ENCODE measurements around the gene NUP85. TPM values are rescaled to one million over a fixed set of nuclear protein-coding genes. Genes with fewer than 3 reads are reported as not detected.
"Not testable (repeated sequence)": the region's sequence is repeated elsewhere in the genome, so short reads cannot be mapped to it uniquely, and the experiment has no call there.

NUP85 gene
- total RNA-seq, 2 experiments from 2014 or later: 140 to 172 TPM

DNA sequence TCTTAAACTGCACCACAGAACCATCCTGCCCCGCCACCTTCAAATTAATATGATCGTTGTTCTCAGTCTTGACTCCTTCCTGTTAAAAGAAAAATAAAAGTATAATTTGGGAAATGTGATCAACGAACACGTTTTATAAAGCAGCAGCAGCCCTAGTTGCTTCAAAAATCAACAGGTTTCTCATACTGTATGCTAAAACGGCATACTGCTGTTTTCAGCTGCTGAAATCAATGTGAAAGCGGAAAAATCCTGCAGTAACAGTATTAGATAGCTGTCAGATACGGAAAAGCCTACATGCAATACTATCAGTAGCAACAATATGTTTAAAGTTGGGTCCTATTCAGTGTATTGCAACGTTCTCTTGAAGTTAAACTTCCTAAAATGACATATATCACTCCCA, 24.4 kb upstream of the NUP85 start:
- Mint-ChIP-seq H3K27me3 (no peaks in the 10 kb centered on the region), H3K27ac (peak overlapping the region; percentile 99), H3K9me3 (no peaks in the 10 kb centered on the region), H3K36me3 (ENCODE audit: low read depth) (peaks cover 41% of the 10 kb centered on the region), H3K4me3 (peak overlapping the region; percentile 84), H3K4me1 (peaks cover 48% of the 10 kb centered on the region)
- ChIA-PET POLR2A (interaction anchor here (0.6 kb wide), 1 partner anchor 226 kb away, joined by 3 read pairs; no protein-coding TSS in a partner anchor), CTCF (interaction anchor here (0.5 to 2.0 kb wide), 6 partner anchors 10 to 390 kb away, joined by 3 to 8 read pairs (median 3); no protein-coding TSS in a partner anchor)
- no peak for DNase-seq

DNA sequence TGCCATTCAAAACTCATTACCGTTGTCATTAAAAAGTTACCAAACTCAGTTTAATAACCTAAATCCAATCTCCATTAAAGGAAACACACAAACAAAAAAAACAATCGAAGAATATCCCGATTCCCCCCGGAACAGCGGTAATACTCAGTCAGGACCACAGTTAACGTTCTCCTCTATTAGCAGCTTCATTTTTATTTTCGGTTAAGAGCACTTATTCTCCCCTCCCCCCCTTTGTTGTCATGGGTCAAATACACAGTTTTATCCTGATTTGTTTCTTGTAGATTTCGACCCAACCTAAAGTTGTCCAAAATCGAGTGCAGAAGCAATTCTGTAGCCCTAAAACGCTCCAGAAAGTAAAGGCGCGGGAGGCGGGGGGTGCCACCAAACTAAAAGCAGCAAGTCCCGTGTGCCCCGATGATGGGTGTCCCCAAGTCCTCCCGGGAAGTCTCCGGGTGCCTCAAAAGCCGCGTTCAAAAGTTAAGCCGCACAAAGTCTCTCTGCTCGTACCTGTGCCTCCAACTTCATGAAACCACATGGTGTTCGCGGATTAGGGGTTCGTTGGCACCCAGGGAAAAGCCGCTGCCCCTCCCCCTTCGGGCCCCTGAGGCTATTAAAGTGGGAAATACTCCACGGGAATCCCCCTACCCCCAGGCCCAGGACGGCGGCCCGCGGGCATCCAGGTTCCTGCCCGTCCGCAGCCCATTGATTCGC, 23.7 kb upstream of the NUP85 start:
- CTCF ChIA-PET: interaction anchor here (0.9 to 2.0 kb wide), 2 partner anchors 10 to 68 kb away, joined by 3 to 6 read pairs; no protein-coding TSS in a partner anchor
- Mint-ChIP-seq H3K9me3 (no peaks in the 10 kb centered on the region), H3K27me3 (no peaks in the 10 kb centered on the region), H3K27ac (peak overlapping the region; percentile 99), H3K36me3 (ENCODE audit: low read depth) (peaks cover 37% of the 10 kb centered on the region), H3K4me1 (peaks cover 45% of the 10 kb centered on the region), H3K4me3 (peak overlapping the region; percentile 84)
- DNase-seq: peak; percentile 51
- POLR2A ChIA-PET: no interaction called here

DNA sequence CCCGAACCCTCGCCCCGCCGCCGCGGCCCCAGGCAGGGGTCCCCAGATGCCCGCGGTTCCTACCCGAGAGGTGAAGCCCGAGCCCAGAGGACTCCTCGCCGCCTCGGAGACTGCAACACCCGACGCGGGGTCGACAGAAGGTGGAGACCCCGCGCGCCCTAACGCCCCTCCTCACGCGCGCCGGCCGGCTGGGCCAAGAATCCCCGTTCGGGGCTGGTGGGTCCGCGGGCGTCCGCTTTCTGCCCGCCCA, 23.2 kb upstream of the NUP85 start:
- ChIA-PET POLR2A (no interaction called here), CTCF (interaction anchor here (1.2 to 1.4 kb wide), 2 partner anchors 64 to 68 kb away, joined by 3 to 5 read pairs; no protein-coding TSS in a partner anchor)
- no peaks in the 10 kb centered on the region for H3K27me3 Mint-ChIP-seq
- peak overlapping the region; percentile 84 for H3K4me3 Mint-ChIP-seq
- H3K36me3 Mint-ChIP-seq (ENCODE audit: low read depth): peaks cover 36% of the 10 kb centered on the region
- peak overlapping the region; percentile 99 for H3K27ac Mint-ChIP-seq
- no peak for DNase-seq
- no peaks in the 10 kb centered on the region for H3K9me3 Mint-ChIP-seq
- H3K4me1 Mint-ChIP-seq: peaks cover 43% of the 10 kb centered on the region

DNA sequence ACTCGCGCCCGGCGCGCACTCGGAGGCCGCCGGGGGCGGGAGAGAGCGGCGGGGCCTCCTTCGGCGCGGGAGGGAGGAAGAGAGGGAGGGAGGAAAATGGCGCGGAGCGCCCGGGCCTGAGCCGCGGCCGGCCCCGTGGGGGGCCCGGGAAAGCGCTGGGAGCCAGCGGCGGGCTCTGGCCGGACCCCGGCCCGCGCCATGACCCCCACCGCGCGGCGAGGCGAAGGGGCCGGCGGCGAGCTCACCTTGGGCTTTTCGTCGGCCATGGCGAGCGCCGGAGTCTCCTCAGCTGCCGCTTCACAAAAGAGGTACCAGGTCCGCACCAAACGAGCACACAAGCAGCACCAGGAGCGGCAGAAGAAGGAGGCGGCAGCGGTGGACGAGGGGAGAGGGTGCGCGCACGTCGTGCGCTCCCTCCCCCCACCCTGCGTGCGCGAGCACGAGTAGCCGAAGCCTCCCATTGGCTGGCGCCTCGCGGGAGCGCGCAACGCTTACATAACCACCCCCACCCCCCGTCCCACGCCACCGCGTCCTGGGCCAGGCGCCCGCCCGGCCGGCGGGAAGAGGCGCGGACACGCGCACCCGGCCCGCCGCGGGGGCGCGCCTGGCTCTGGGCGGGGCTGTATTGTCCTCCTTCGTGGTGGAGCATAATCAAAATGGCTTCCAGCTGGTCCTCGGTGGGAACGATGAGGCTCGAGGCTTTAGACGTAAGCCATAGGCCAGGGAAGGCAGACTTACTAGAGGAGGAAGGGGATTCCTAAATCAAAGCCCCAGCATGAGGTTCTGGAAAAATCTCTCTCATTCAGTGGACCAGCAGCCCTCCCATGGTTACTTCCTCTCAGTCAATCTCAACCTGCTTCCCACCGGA, 22.7 kb upstream of the NUP85 start, which contains the start of gene SUMO2:
TSS of gene SUMO2 (minus strand) at position 391 of the 868 bp plus-strand sequence. CDS start at position 266, 125 bp downstream.
- POLR2A ChIA-PET: no interaction called here

DNA sequence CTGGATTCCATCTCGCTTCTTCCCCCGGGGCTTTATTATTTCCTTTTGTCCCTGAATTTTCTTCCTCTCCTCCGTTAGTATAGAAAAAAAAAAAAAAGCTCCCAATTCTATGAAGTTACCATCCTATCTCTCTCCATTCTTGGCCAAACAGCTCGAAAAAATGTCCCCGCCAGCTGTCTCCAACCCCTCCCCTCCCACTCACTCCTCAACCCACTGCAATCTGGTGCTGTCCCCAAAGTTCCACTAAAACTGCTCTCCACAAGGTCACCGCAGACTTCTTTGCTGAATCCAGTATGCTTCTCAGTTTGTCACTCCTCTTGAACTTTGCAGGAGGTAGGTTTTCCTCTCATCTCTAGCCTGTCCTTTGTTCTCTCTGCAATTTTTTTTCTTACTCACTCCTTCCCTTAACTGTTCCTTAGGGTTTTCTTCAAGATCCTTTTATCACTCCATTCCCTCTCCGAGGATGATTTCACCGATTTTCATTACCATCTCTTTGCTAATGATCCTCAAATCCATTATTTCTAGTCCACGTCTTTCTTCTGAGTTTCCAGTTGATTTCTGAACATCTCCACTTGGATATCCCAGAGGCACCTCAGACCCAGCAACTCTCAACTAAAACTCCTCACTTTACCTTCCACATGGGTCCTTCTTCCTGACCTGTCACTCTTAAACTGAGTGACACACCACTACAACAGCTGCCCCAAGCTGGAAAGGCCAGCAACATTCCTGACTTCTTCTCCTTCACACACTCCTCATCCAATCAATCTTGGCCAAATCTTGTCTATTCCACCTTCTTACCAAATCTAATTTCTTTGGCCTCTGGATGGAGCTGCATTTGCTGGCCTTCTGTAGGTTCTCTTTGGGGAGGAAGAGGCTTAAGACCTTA, 21.2 kb upstream of the NUP85 start:
- ChIA-PET POLR2A (no interaction called here), CTCF (interaction anchor here (0.7 to 2.0 kb wide), 6 partner anchors 17 to 86 kb away, joined by 3 to 14 read pairs (median 4); partner anchors contain the start of gene MIF4GD)
- H3K9me3 Mint-ChIP-seq: no peaks in the 10 kb centered on the region
- H3K36me3 Mint-ChIP-seq (ENCODE audit: low read depth): peaks cover 28% of the 10 kb centered on the region
- no peaks in the 10 kb centered on the region for H3K27me3 Mint-ChIP-seq
- peak overlapping the region; percentile 99 for H3K27ac Mint-ChIP-seq
- peaks cover 38% of the 10 kb centered on the region for H3K4me1 Mint-ChIP-seq
- DNase-seq: no peak
- peak overlapping the region; percentile 78 for H3K4me3 Mint-ChIP-seq

More for the DNA sequence above, 22.7 kb upstream of the NUP85 start, which contains the start of gene SUMO2:
- CTCF ChIA-PET: interaction anchor here (0.6 to 2.0 kb wide), 8 partner anchors 11 to 310 kb away, joined by 3 to 14 read pairs (median 4); partner anchors contain the start of genes FDXR and MIF4GD
- no peaks in the 10 kb centered on the region for H3K9me3 Mint-ChIP-seq
- peaks cover 43% of the 10 kb centered on the region for H3K4me1 Mint-ChIP-seq
- DNase-seq: peak; percentile 93
- peaks cover 36% of the 10 kb centered on the region for H3K36me3 Mint-ChIP-seq (ENCODE audit: low read depth)
- H3K27me3 Mint-ChIP-seq: no peaks in the 10 kb centered on the region
- peak within 1 kb of the TSS; percentile 99 for H3K27ac Mint-ChIP-seq
- H3K4me3 Mint-ChIP-seq: peak within 1 kb of the TSS; percentile 84

DNA sequence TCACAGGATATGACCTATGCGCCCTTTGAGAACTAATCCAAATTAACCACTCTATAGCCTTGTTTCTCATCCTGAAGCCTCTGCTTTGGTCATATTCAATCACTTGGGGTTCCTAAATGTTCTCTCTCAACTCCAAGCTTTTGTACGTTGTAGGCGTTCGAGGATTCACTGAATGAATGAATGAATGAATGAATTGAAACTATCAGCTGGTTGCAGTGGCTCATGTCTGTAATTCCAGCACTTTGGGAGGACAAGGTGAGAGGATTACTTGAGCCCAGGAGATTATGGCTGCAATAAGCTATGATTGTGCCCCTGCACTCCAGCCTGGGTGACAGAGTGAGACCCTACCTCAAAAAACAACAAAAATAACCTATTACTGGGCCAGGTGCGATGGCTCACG, 16.9 kb upstream of the NUP85 start:
- POLR2A ChIA-PET: no interaction called here
- H3K27me3 Mint-ChIP-seq: no peaks in the 10 kb centered on the region
- peaks cover 25% of the 10 kb centered on the region for H3K4me1 Mint-ChIP-seq
- CTCF ChIA-PET: interaction anchor here (0.9 to 6.4 kb wide), 4 partner anchors 14 to 227 kb away, joined by 3 to 47 read pairs (median 5); no protein-coding TSS in a partner anchor
- no peak overlapping the region for H3K4me3 Mint-ChIP-seq
- no peaks in the 10 kb centered on the region for H3K9me3 Mint-ChIP-seq
- DNase-seq: no peak
- H3K36me3 Mint-ChIP-seq (ENCODE audit: low read depth): peaks cover 4% of the 10 kb centered on the region
- H3K27ac Mint-ChIP-seq: peak overlapping the region; percentile 95

DNA sequence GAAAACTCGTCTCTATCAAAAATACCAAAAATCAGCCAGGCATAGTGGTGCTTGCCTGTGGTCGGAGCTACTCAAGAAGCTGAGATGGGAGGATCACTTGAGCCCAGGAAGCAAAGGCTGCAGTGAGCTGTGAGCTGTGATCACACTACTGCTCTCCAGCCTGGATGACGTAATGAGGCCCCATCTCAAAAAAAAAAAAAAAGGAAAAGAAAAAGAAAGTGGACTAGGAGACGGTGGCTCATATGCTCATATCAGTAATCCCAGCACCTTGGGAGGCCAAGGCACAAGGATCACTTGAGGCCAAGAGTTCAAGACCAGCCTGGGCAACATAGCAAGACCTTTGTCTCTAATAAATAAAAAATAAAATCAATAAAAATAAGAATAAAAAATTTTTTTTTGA, 13.9 kb upstream of the NUP85 start:
- CTCF ChIA-PET: interaction anchor here (2.1 to 6.4 kb wide), 2 partner anchors 11 to 77 kb away, joined by 7 to 47 read pairs; no protein-coding TSS in a partner anchor

DNA sequence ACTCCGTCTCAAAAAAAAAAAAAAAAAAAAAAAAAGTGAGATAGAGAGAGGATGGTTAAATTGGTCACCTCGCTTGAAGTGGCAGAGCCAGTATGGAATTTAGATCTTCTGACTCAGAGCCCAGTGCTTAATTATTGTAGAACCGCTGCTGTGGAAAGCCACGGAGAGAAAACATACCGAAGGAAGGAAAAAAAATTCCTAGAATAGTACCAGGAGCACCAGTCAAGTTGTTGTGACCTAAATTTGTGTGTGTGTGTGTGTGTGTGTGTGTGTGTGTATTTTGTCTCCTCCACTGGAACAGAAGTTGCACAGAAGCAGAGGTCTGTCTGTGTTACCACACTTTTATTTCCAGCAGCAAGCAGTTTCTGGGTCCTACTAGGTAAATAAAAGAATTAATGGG, 10.6 kb upstream of the NUP85 start:
- no peak for DNase-seq
- no peaks in the 10 kb centered on the region for H3K36me3 Mint-ChIP-seq (ENCODE audit: low read depth)
- H3K27me3 Mint-ChIP-seq: no peaks in the 10 kb centered on the region
- H3K9me3 Mint-ChIP-seq: no peaks in the 10 kb centered on the region
- ChIA-PET CTCF (no interaction called here), POLR2A (no interaction called here)
- H3K4me3 Mint-ChIP-seq: no peak overlapping the region
- H3K4me1 Mint-ChIP-seq: peaks cover under 1% of the 10 kb centered on the region
- no peak overlapping the region for H3K27ac Mint-ChIP-seq

More for the DNA sequence above, 13.9 kb upstream of the NUP85 start:
- POLR2A ChIA-PET: interaction anchor here (0.7 kb wide), 1 partner anchor 86 kb away, joined by 3 read pairs; no protein-coding TSS in a partner anchor
- Mint-ChIP-seq H3K27me3 (no peaks in the 10 kb centered on the region), H3K4me3 (no peak overlapping the region), H3K27ac (no peak overlapping the region), H3K36me3 (ENCODE audit: low read depth) (no peaks in the 10 kb centered on the region), H3K4me1 (peaks cover 14% of the 10 kb centered on the region), H3K9me3 (no peaks in the 10 kb centered on the region)
- DNase-seq: no peak

DNA sequence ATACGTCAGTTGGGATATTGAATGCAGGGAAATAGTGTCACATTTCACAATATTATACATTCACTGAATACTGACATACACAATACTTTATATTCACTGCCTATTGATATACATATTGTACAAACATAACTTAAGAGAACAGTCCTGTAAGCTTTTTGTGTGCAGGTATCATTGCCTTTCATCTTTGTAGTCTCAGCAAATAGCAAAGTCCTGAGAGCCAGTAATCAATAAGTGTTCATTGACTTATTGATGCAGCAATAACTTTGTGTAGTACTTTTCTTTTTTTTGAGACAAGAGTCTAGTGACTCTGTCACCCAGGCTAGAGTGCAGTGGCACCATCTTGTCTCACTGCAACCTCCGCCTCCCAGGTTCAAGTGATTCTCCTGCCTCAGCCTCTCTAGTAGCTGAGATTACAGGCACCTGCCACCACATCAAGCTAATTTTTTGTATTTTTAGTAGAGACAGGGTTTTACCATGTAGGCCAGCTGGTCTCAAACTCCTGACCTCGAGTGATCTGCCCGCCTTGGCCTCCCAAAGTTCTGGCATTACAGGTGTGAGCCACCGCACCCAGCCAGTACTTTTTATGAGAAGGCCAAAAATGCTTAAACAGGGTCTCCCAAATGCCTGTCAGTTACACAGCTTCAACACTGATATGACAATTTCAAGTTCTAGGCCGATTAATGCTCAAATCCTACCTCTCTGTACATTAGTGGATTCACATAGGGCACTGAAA, 5.4 kb upstream of the NUP85 start:
- H3K36me3 Mint-ChIP-seq (ENCODE audit: low read depth): no peaks in the 10 kb centered on the region
- H3K4me1 Mint-ChIP-seq: peaks cover 7% of the 10 kb centered on the region
- ChIA-PET POLR2A (no interaction called here), CTCF (interaction anchor here (0.6 to 5.9 kb wide), 6 partner anchors 10 to 86 kb away, joined by 3 to 47 read pairs (median 8); partner anchors contain the start of gene MIF4GD)
- no peak overlapping the region for H3K27ac Mint-ChIP-seq
- H3K9me3 Mint-ChIP-seq: no peaks in the 10 kb centered on the region
- H3K4me3 Mint-ChIP-seq: no peak overlapping the region
- DNase-seq: no peak
- no peaks in the 10 kb centered on the region for H3K27me3 Mint-ChIP-seq

DNA sequence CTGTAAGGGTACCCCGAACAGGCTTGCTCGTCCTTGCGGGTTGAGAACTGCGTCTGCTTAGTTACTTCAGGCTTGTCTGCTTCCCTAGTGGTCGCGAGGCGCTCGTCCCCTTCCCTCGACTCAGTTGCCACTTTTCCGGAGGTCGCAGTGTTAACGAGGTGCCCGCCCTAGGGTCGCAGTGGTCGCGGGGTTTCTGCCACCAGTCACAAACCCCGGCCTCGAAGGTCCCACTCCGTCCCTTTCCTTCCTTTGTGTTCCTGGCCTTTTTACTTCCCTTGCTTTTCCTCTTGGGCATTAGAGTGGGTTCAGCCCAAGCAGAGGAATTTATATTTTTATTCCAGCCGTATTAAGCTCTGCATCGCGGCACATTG, 299 bp downstream of the NUP85 start:
- no peak for DNase-seq
- POLR2A ChIA-PET: interaction anchor here (0.5 to 1.1 kb wide), 4 partner anchors 28 to 55 kb away, joined by 3 to 4 read pairs (median 4); partner anchors contain the start of genes GGA3 and MRPS7
- Mint-ChIP-seq H3K9me3 (no peaks in the 10 kb centered on the region), H3K4me3 (peak overlapping the region; percentile 98), H3K27me3 (no peaks in the 10 kb centered on the region), H3K27ac (peak overlapping the region; percentile 100), H3K36me3 (ENCODE audit: low read depth) (peaks cover 23% of the 10 kb centered on the region), H3K4me1 (peaks cover 30% of the 10 kb centered on the region)
- CTCF ChIA-PET: interaction anchor here (0.6 to 3.3 kb wide), 7 partner anchors 9 to 451 kb away, joined by 3 to 17 read pairs (median 4); partner anchors contain the start of gene MIF4GD

DNA sequence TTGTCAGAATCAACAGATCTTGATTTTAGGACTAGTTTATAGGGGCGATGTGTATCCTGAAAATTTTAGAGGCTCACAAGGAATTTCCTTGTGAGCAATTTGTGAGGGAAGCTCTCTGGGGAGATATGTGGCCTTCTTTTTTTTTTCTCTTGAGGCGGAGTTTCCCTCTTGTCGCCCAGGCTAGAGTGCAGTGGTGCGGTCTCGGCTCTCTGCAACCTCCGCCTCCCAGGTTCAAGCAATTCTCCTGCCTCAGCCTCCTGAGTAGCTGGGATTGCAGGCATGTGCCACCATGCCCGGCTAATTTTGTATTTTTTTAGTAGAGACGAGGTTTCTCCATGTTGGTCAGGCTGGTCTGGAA, 1.6 kb downstream of the NUP85 start:
- H3K9me3 Mint-ChIP-seq, DNase-seq, POLR2A ChIA-PET, H3K27me3 Mint-ChIP-seq: not testable (repeated sequence)
- CTCF ChIA-PET: interaction anchor here (1.2 to 3.3 kb wide), 3 partner anchors 17 to 93 kb away, joined by 3 to 17 read pairs (median 5); no protein-coding TSS in a partner anchor
- Mint-ChIP-seq H3K36me3 (ENCODE audit: low read depth) (peaks cover 28% of the 10 kb centered on the region), H3K27ac (peak overlapping the region; percentile 100), H3K4me3 (peak overlapping the region; percentile 98), H3K4me1 (peaks cover 28% of the 10 kb centered on the region)

Data from activated CD4-positive, alpha-beta T cell treated with anti-CD3 and anti-CD28 coated beads, Interleukin-2, amount 10 ng/mL, durations not matched to agents 7 days and 5 days (primary cell).